Ramos (cell line): Measurements from ENCODE around the gene IQCM.

Experiments used
- in situ Hi-C: fragments of 300-500 bp; cut with MboI; formaldehyde crosslinking; loops from one replicate; pipeline ENCODE4 v1.14.3; 2022; ENCODE audit warnings: low sequenced_read_pairs; ENCODE audit not compliant: unreplicated experiment

IQCM gene

GRCh38 chr4:149784018-149784417 lies 31.6 kb downstream of the IQCM start:
- in situ Hi-C loops, result no loop called here

- in situ Hi-C loops, result no loop called here
Observed at GRCh38 chr4:149781150-149781549, 34.5 kb downstream of the IQCM start.

GRCh38 chr4:149768477-149768876 lies 47.2 kb downstream of the IQCM start:
- in situ Hi-C loops, result no loop called here

GRCh38 chr4:149766135-149766534 lies 49.5 kb downstream of the IQCM start:
- in situ Hi-C loops, result no loop called here

- in situ Hi-C loops, result no loop called here
Observed at GRCh38 chr4:149765630-149766029, 50.0 kb downstream of the IQCM start.

GRCh38 chr4:149755969-149756368 lies 59.7 kb downstream of the IQCM start:
- in situ Hi-C loops, result no loop called here

- in situ Hi-C loops, result no loop called here
Observed at GRCh38 chr4:149754526-149754925, 61.1 kb downstream of the IQCM start.

GRCh38 chr4:149752729-149753128 lies 62.9 kb downstream of the IQCM start:
- in situ Hi-C loops, result no loop called here

- in situ Hi-C loops, result no loop called here
Observed at GRCh38 chr4:149751174-149751573, 64.5 kb downstream of the IQCM start.

GRCh38 chr4:149749784-149750183 lies 65.9 kb downstream of the IQCM start:
- in situ Hi-C loops, result no loop called here

- in situ Hi-C loops, result no loop called here
Observed at GRCh38 chr4:149747646-149748045, 68.0 kb downstream of the IQCM start.

GRCh38 chr4:149746276-149746675 lies 69.4 kb downstream of the IQCM start:
- in situ Hi-C loops, result no loop called here

- in situ Hi-C loops, result no loop called here
Observed at GRCh38 chr4:149741186-149741831, 74.3 kb downstream of the IQCM start.

GRCh38 chr4:149738156-149738555 lies 77.5 kb downstream of the IQCM start:
- in situ Hi-C loops, result no loop called here

GRCh38 chr4:149735796-149736195 lies 79.8 kb downstream of the IQCM start:
- in situ Hi-C loops, result no loop called here

GRCh38 chr4:149728444-149728843 lies 87.2 kb downstream of the IQCM start:
- in situ Hi-C loops, result no loop called here

- in situ Hi-C loops, result no loop called here
Observed at GRCh38 chr4:149727663-149728062, 88.0 kb downstream of the IQCM start.

GRCh38 chr4:149723065-149723464 lies 92.6 kb downstream of the IQCM start:
- in situ Hi-C loops, result no loop called here

GRCh38 chr4:149719806-149720205 lies 95.8 kb downstream of the IQCM start:
- in situ Hi-C loops, result no loop called here

- in situ Hi-C loops, result no loop called here
Observed at GRCh38 chr4:149719357-149719756, 96.3 kb downstream of the IQCM start.

GRCh38 chr4:149718500-149718899 lies 97.1 kb downstream of the IQCM start:
- in situ Hi-C loops, result no loop called here

- in situ Hi-C loops, result no loop called here
Observed at GRCh38 chr4:149716728-149717127, 98.9 kb downstream of the IQCM start.
